GM19193 (cell line): ENCODE data around the gene POLR3K.

ENCODE experiments used
- POLR2A ChIP-seq: IDR thresholded peaks from 4 replicates; pipeline ENCODE4 v1.6.1; 2011; ENCODE audit not compliant: insufficient read depth, insufficient read length; ENCODE audit errors: extremely low read depth

Gene POLR3K

DNA sequence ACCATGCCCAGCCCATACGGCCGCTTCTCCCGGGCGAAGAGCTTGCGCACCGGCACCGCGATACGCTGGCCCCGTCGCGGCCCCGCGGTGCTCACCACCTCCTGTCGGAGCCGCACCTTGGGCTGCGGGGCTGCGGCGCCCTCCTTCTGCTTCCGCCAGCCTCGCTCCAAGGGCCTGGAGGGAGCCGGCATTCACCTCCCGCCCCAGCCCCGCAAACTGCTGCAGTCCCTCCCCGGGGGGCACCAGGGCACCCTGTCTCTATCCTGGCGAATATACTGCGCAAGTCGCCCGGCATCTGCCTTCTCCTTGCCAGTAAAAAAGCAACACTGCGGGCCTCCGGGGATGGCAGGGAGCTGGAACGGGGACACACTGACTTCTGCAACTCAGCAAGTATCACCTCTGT lies 8.5 kb upstream of the POLR3K start:
- TF ChIP-seq POLR2A: no peak

- no peak for TF ChIP-seq POLR2A
Observed at GRCh38 chr16:60929-61878, 7.8 kb upstream of the POLR3K start.

- TF ChIP-seq POLR2A: no peak
Observed at GRCh38 chr16:60166-60565, 6.8 kb upstream of the POLR3K start.

DNA sequence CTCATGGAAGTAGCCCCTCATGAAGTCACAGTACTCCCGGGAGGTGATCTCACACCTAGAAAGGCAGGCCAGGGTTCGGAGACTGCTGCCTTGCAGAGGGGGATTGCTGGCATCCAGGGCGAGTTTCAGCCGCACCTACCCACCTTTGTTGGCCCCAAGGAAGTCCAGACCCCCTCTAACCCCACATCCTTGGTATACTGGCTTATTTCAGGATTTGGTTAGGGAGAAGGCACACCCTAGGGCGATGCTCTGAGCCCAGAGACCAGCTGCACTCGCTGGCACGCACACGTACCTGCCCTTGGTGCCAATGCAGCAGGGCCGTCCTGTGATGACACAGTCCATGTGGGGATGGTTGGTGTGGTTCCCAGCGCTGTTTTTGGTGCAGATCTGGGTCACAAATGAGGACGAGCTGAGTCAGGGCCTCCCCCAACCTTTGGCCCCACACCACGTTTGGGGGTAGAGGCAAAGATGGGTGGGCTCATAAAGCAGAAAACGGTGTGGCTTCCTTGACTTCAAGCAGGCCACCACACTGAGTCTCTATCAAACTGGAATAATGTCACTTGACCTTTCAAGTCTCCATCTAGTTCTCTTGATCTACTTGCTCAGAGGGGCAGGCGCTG lies 6.1 kb upstream of the POLR3K start:
- TF ChIP-seq POLR2A: no peak

- TF ChIP-seq POLR2A: no peak
Observed at GRCh38 chr16:58491-59439, 5.4 kb upstream of the POLR3K start.

GRCh38 chr16:57711-58110 lies 4.3 kb upstream of the POLR3K start:
- TF ChIP-seq POLR2A: no peak

- TF ChIP-seq POLR2A: no peak
Observed at GRCh38 chr16:56231-56927, 3.0 kb upstream of the POLR3K start.

- no peak for TF ChIP-seq POLR2A
Observed at GRCh38 chr16:55571-56136, 2.2 kb upstream of the POLR3K start.

GRCh38 chr16:54237-54581 lies 801 bp upstream of the POLR3K start:
- no peak for TF ChIP-seq POLR2A

DNA sequence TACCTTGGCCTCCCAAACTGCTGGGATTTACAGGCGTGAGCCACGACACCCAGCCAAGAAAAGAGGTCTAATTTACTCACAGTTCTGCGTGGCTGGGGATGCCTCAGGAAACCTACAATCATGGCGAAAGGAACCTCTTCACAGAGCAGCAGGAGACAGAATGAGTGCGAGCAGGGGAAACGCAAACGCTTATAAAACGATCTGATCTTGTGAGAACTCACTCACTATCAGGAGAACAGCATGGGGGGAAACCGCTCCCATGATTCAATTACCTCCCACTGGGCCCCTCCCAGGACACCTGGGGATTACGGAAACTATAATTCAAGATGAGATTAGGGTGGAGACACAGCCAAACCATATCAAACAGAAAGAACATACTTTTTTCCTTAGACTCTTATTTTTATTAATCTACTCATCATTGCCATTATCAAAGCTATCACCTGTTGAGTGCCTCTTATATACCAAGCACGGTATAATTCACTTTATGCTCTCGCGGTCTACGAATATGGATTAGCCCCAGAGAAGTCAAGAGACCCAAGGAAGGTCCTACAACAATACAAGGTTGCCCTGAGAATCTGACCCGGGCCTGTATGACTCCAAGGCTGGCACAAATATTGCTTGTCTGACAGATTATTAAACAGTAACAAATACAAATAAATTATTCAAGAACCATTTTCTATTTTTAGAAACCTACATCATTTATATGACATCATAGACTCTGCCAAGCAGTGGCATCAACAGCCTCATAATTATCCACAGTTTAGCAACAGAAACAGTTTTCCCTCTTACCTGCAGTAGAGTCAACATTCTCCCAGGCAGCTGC lies 2.4 kb downstream of the POLR3K start:
- no peak for TF ChIP-seq POLR2A

DNA sequence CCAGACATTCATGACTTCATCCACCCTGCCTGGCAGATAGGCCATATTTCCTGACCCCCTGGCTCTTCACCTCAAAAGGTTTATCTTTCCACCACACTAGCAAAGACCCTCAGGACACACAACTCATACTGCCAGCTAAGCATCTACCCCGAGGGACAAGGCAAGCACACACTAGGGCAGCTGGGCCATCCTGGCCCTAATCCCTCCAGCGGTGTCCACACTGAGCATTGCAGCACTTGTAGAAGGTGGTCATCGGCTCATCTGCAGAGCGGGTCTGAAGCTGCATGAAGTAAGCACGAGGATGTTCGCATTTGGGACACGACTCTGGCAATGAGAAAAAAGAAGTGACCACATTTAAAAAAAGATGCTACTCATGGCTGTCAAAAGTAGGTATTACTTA lies 6.2 kb downstream of the POLR3K start:
- TF ChIP-seq POLR2A: no peak

DNA sequence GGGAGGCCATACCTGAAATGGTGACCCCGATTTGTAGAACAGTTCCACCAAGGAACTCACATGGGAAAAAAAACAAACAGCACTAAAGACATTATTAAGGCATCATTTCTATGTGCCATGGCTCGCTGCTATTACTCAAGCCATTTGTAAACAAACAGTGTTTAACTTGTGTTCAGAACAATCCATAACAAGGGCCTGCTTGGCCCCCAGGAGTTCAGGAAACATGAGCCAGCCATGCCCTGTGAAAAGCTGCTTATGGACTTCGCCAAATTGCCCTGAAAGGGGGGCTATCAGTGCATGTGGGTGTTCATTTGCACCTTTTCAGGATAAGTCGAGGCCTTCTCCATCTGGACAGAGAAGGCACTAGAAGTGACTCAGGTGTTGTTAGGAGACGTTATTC lies 8.0 kb downstream of the POLR3K start:
- no peak for TF ChIP-seq POLR2A

GRCh38 chr16:44655-45054 lies 8.8 kb downstream of the POLR3K start:
- TF ChIP-seq POLR2A: no peak

DNA sequence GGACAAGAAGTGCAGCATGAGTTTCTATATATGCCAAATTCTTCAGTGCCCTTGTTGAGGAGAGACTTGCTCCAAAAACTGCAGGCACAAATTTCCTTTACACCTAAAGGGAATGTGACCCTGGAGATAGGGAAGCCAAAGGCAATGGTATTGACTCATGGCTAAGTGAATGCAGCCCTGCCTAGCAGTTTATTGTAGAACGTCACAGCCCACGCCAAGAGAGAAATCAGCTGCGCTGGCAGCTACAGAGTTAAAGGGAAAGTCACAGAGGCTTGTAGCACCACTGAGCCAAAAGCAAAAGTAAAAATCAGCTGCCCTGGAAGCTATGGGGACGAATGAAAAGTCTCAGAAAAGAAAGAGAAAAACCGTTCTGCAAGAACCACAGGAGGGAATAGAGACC lies 10.1 kb downstream of the POLR3K start:
- no peak for TF ChIP-seq POLR2A

- no peak for TF ChIP-seq POLR2A
Observed at GRCh38 chr16:42691-43090, 10.7 kb downstream of the POLR3K start.
